Upper lobe of right lung (tissue), 1 donor: ENCODE results near the gene CCDC149. TPM values are rescaled to one million over a fixed set of nuclear protein-coding genes. Genes with fewer than 3 reads are reported as not detected.
A peak's percentile ranks its signal among the peaks of the same experiment; 100 is the strongest.

Experiments
- ATAC-seq: fragments of 200-7000 bp; cut with Tn5 transposase; one replicate; pipeline ENCODE4 v1.9.1; 2020; ENCODE audit warnings: mild to moderate bottlenecking, moderate library complexity
- DNase-seq: peaks from one replicate; pipeline ENCODE4 v3.0.0-alpha.2; 2020
- H3K27ac ChIP-seq: fragments of 200-600 bp; one replicate; pipeline ENCODE4 v1.8.0; 2022
- H3K27me3 ChIP-seq: fragments of 200-600 bp; one replicate; pipeline ENCODE4 v1.8.0; 2022; ENCODE audit warnings: mild to moderate bottlenecking
- H3K36me3 ChIP-seq: fragments of 200-600 bp; one replicate; pipeline ENCODE4 v1.8.0; 2022
- H3K4me1 ChIP-seq: fragments of 200-600 bp; one replicate; pipeline ENCODE4 v1.8.0; 2022
- H3K4me3 ChIP-seq: fragments of 200-600 bp; one replicate; pipeline ENCODE4 v1.8.0; 2022; ENCODE audit warnings: mild to moderate bottlenecking
- H3K9me3 ChIP-seq: fragments of 200-600 bp; one replicate; pipeline ENCODE4 v1.8.0; 2022
- CTCF ChIP-seq: fragments of 200-600 bp; IDR thresholded peaks from one replicate; pipeline ENCODE4 v1.8.0; 2022; ENCODE audit warnings: antibody characterized with exemption
- intact Hi-C: fragments of 100-400 bp; cut with DNase I; formaldehyde crosslinking; loops from one replicate; pipeline ENCODE4 v1.11.0; 2022
- total RNA-seq: library from RNA; stranded (reverse); fragmentation: NEBNext Ultra II Directional; extraction: Animal tissue kit (Norgen Biotek cat#: 25700); gene quantifications from one replicate; pipeline ENCODE4 v1.2.1, GENCODE V29; 2021
- donor health status: DM: no; HTN: yes; CAD: no; lungs with severe emphysema.

Gene CCDC149
- total RNA-seq, 1 donor from 2014 or later, result 28.7 TPM

- Histone ChIP-seq H3K9me3 (no peaks in the 10 kb centered on the region), H3K27me3 (peaks cover 22% of the 10 kb centered on the region), H3K4me3 (no peak overlapping the region), H3K27ac (no peak overlapping the region), H3K4me1 (peaks cover 28% of the 10 kb centered on the region), H3K36me3 (no peaks in the 10 kb centered on the region)
- TF ChIP-seq CTCF, result no peak
- DNase-seq (no peak), ATAC-seq (no peak)
- intact Hi-C loops, result no loop called here
Measured at GRCh38 chr4:24798036-24798610, 114.7 kb downstream of the CCDC149 start.

GRCh38 chr4:24796620-24797019, 116.2 kb downstream of the CCDC149 start:
- Histone ChIP-seq H3K36me3 (no peaks in the 10 kb centered on the region), H3K9me3 (no peaks in the 10 kb centered on the region), H3K4me1 (peaks cover 33% of the 10 kb centered on the region), H3K4me3 (peak overlapping the region; percentile 53), H3K27me3 (peaks cover 22% of the 10 kb centered on the region), H3K27ac (peak overlapping the region; percentile 67)
- intact Hi-C loops, result no loop called here
- ATAC-seq (no peak), DNase-seq (no peak)
- TF ChIP-seq CTCF, result no peak

- Histone ChIP-seq H3K36me3 (no peaks in the 10 kb centered on the region), H3K4me3 (peak overlapping the region; percentile 53), H3K27me3 (peaks cover 16% of the 10 kb centered on the region), H3K9me3 (no peaks in the 10 kb centered on the region), H3K4me1 (peaks cover 27% of the 10 kb centered on the region), H3K27ac (peak overlapping the region; percentile 67)
- intact Hi-C loops, result no loop called here
- DNase-seq (no peak), ATAC-seq (peak; percentile 24)
- no peak for TF ChIP-seq CTCF
Measured at GRCh38 chr4:24795666-24796381, 117.0 kb downstream of the CCDC149 start.

GRCh38 chr4:24794916-24795665, 117.8 kb downstream of the CCDC149 start, which contains the start of gene SOD3:
Gene SOD3, plus strand, starts transcription at chr4:24795573. Its CDS starts 3,949 bp downstream, at chr4:24799522.
- H3K9me3 ChIP-seq, result no peaks in the 10 kb centered on the region
- H3K4me1 ChIP-seq, result peaks cover 27% of the 10 kb centered on the region
- H3K4me3 ChIP-seq, result peak within 1 kb of the TSS; percentile 53
- no peaks in the 10 kb centered on the region for H3K36me3 ChIP-seq
- TF ChIP-seq CTCF, result no peak
- DNase-seq (peak; percentile 90), ATAC-seq (peak; percentile 96)
- H3K27ac ChIP-seq, result peak within 1 kb of the TSS; percentile 67
- intact Hi-C loops, result no loop called here
- peaks cover 15% of the 10 kb centered on the region for H3K27me3 ChIP-seq

GRCh38 chr4:24794480-24794879, 118.4 kb downstream of the CCDC149 start:
- intact Hi-C loops, result no loop called here
- H3K4me3 ChIP-seq, result peak overlapping the region; percentile 53
- ATAC-seq, result no peak

More at GRCh38 chr4:24794480-24794879, 118.4 kb downstream of the CCDC149 start:
- no peak for DNase-seq
- no peak for TF ChIP-seq CTCF
- H3K27me3 ChIP-seq, result peaks cover 9% of the 10 kb centered on the region
- H3K36me3 ChIP-seq, result no peaks in the 10 kb centered on the region
- H3K4me1 ChIP-seq, result peaks cover 25% of the 10 kb centered on the region
- H3K27ac ChIP-seq, result peak overlapping the region; percentile 67
- no peaks in the 10 kb centered on the region for H3K9me3 ChIP-seq
